OCI-LY7 (cell line): ENCODE data around the gene ZBTB21. TPM values are rescaled to one million over a fixed set of nuclear protein-coding genes. Genes with fewer than 3 reads are reported as not detected.

Source experiments
- BruUV-seq: library from RNA; stranded (reverse); fragments of 400-500 nt; replicated peaks from 2 replicates; lab custom pipeline; 2021; lab: Mats Ljungman, UMichigan
- CTCF ChIA-PET: fragments of 300-600 bp; sonication (Branson Sonifier 250); formaldehyde crosslinking; loops from one replicate; lab custom pipeline; 2022; ENCODE audit warnings: antibody characterized with exemption; ENCODE audit not compliant: unreplicated experiment; lab: Charles Lee
- POLR2A ChIA-PET: fragments of 300-600 bp; sonication (Branson Sonifier 250); formaldehyde crosslinking; loops from one replicate; lab custom pipeline; 2022; ENCODE audit warnings: antibody characterized with exemption; lab: Charles Lee
- DNase-seq: peaks from one replicate; pipeline ENCODE4 v3.0.0-alpha.2; 2015; ENCODE audit warnings: low spot score
- H2AFZ ChIP-seq: fragments of 200-600 bp; sonication (generic), shearing (Covaris generic); 2 replicates; pipeline ENCODE4 v1.6.1; 2014; ENCODE audit warnings: mild to moderate bottlenecking, antibody characterized with exemption, low read length, moderate library complexity
- H3K27ac ChIP-seq: fragments of 200-600 bp; sonication (generic); 2 replicates; pipeline ENCODE4 v1.5.1; 2014; ENCODE audit warnings: mixed run types, low read depth, mild to moderate bottlenecking, moderate library complexity, low read length, inconsistent platforms; ENCODE audit not compliant: poor library complexity, severe bottlenecking
- H3K36me3 ChIP-seq: fragments of 200-600 bp; sonication (generic); 2 replicates; pipeline ENCODE4 v1.6.1; 2014; ENCODE audit warnings: mild to moderate bottlenecking, antibody characterized with exemption, low read length, moderate library complexity, mixed read lengths; ENCODE audit not compliant: insufficient read depth
- H3K4me1 ChIP-seq: fragments of 200-600 bp; sonication (generic); 2 replicates; pipeline ENCODE4 v1.5.1; 2014; ENCODE audit warnings: mild to moderate bottlenecking, low read length; ENCODE audit not compliant: insufficient read depth, poor library complexity, severe bottlenecking
- H3K4me2 ChIP-seq: fragments of 200-600 bp; sonication (generic); 2 replicates; pipeline ENCODE4 v1.6.1; 2014; ENCODE audit warnings: mild to moderate bottlenecking, low read length
- H3K4me3 ChIP-seq: fragments of 200-600 bp; sonication (generic); 2 replicates; pipeline ENCODE4 v1.5.1; 2014; ENCODE audit warnings: mild to moderate bottlenecking, low read depth, low read length; ENCODE audit not compliant: poor library complexity, severe bottlenecking
- H3K79me2 ChIP-seq: fragments of 200-600 bp; sonication (generic); 2 replicates; pipeline ENCODE4 v1.6.1; 2016; ENCODE audit warnings: low read depth, mild to moderate bottlenecking, low read length, moderate library complexity, mixed read lengths; ENCODE audit not compliant: insufficient read depth
- H3K9me2 ChIP-seq: fragments of 200-600 bp; sonication (generic); 2 replicates; pipeline ENCODE4 v1.6.1; 2016; ENCODE audit warnings: mild to moderate bottlenecking, low read length, mixed read lengths; ENCODE audit not compliant: insufficient read depth
- H3K9me3 ChIP-seq: fragments of 200-600 bp; sonication (generic); 2 replicates; pipeline ENCODE4 v1.6.1; 2014; ENCODE audit warnings: mild to moderate bottlenecking, mixed run types, low read length, mixed read lengths
- H4K20me1 ChIP-seq: fragments of 200-600 bp; sonication (generic); 2 replicates; pipeline ENCODE4 v1.6.1; 2014; ENCODE audit warnings: mild to moderate bottlenecking, antibody characterized with exemption, low read length, moderate library complexity, mixed read lengths; ENCODE audit not compliant: insufficient read depth
- EZH2phosphoT487 ChIP-seq: fragments of 200-600 bp; sonication (generic); IDR thresholded peaks from 2 replicates; pipeline ENCODE4 v1.6.1; 2018; ENCODE audit warnings: low read depth, borderline replicate concordance, mild to moderate bottlenecking, mixed run types, antibody characterized with exemption, low read length, moderate library complexity, mixed read lengths
- intact Hi-C: fragments of 100-400 bp; cut with micrococcal nuclease; formaldehyde crosslinking; loops from one replicate; pipeline ENCODE4 v1.10.0; 2022; ENCODE audit not compliant: unreplicated experiment
- total RNA-seq, 2 experiments: library from RNA; depleted of rRNA in 1 of 2; stranded (reverse); fragments of >200 nt in 1 of 2; shearing (Covaris generic) in 1 of 2; gene quantifications; 2 replicates each; pipeline ENCODE4 v1.2.3, GENCODE V29; 2014 to 2022
- TF ChIP-seq, protein P1 (sequence below): fragments of 200-600 bp; sonication (generic); conservative IDR thresholded peaks from 2 replicates; pipeline ENCODE4 v1.5.1; 2014; ENCODE audit warnings: mild to moderate bottlenecking, antibody characterized with exemption, low read length, moderate library complexity, mixed read lengths

ZBTB21 gene
- total RNA-seq, 2 experiments from 2014 or later, result 10.0 to 19.6 TPM

DNA sequence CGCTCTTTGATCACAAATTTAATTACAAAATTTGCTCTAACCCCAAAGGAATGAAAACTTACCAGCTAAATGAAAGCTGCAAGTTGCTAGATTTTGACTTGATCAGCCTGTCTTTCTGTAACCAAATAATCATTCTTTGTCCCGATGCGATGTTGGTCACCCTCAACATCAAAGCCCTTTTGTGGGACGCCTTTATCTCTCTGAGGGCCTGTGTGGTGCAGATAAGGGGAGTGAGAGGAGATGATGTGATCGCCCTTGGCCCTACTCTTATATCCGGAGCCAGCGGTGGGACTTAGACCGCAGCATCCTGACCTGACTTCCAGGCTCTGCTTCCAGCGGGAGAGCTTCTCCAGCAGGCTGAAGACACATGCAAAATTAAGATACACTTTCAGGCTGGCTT, 41.6 kb upstream of the ZBTB21 start:
- ChIA-PET CTCF (no interaction called here), POLR2A (no interaction called here)
- BruUV-seq, result no TSS peak
- Histone ChIP-seq H3K4me1 (peaks cover 3% of the 10 kb centered on the region), H3K4me3 (no peak overlapping the region), H3K27ac (no peak overlapping the region), H2AFZ (no peak overlapping the region), H3K36me3 (no peaks in the 10 kb centered on the region), H4K20me1 (no peaks in the 10 kb centered on the region), H3K9me3 (no peaks in the 10 kb centered on the region), H3K4me2 (no peak overlapping the region), H3K79me2 (no peaks in the 10 kb centered on the region), H3K9me2 (no peaks in the 10 kb centered on the region)
- TF ChIP-seq EZH2phosphoT487, result no peak
- TF ChIP-seq, protein P1, sequence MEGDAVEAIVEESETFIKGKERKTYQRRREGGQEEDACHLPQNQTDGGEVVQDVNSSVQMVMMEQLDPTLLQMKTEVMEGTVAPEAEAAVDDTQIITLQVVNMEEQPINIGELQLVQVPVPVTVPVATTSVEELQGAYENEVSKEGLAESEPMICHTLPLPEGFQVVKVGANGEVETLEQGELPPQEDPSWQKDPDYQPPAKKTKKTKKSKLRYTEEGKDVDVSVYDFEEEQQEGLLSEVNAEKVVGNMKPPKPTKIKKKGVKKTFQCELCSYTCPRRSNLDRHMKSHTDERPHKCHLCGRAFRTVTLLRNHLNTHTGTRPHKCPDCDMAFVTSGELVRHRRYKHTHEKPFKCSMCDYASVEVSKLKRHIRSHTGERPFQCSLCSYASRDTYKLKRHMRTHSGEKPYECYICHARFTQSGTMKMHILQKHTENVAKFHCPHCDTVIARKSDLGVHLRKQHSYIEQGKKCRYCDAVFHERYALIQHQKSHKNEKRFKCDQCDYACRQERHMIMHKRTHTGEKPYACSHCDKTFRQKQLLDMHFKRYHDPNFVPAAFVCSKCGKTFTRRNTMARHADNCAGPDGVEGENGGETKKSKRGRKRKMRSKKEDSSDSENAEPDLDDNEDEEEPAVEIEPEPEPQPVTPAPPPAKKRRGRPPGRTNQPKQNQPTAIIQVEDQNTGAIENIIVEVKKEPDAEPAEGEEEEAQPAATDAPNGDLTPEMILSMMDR, result no peak
- intact Hi-C loops, result no loop called here
- DNase-seq, result no peak

GRCh38 chr21:42049578-42050430, 39.6 kb upstream of the ZBTB21 start:
- POLR2A ChIA-PET, result interaction anchor here (0.6 to 0.8 kb wide), 2 partner anchors 14 to 973 kb away, joined by 3 read pairs; no protein-coding TSS in a partner anchor
- intact Hi-C loops, result no loop called here

More at GRCh38 chr21:42049578-42050430, 39.6 kb upstream of the ZBTB21 start:
- CTCF ChIA-PET, result no interaction called here
- Histone ChIP-seq H3K36me3 (no peaks in the 10 kb centered on the region), H3K9me3 (no peaks in the 10 kb centered on the region), H3K4me2 (no peak overlapping the region), H4K20me1 (no peaks in the 10 kb centered on the region), H3K4me1 (peaks cover 3% of the 10 kb centered on the region), H2AFZ (no peak overlapping the region), H3K4me3 (no peak overlapping the region), H3K27ac (no peak overlapping the region), H3K9me2 (no peaks in the 10 kb centered on the region), H3K79me2 (no peaks in the 10 kb centered on the region)
- DNase-seq, result no peak
- TF ChIP-seq EZH2phosphoT487, result no peak
- TF ChIP-seq, protein P1, result 0 out of 2 replicates have a peak, but pooled peaks have one; percentile 18
- BruUV-seq, result no TSS peak
